ENCODE results near the gene LCAT. TPM values are rescaled to one million over a fixed set of nuclear protein-coding genes. Genes with fewer than 3 reads are reported as not detected.

LCAT gene
- total RNA-seq, 1 experiment from 2014 or later = 17.8 TPM

- Histone ChIP-seq H4K20me1 (ENCODE audit: control insufficient read depth, insufficient read depth, insufficient read length) (no peaks in the 10 kb centered on the region), H3K4me2 (ENCODE audit: insufficient read depth, insufficient read length, low read length) (no peak overlapping the region), H2AK5ac (ENCODE audit: insufficient read length, low read length) (no peak overlapping the region), H3K27ac (ENCODE audit: insufficient read length, low read depth, low read length) (no peak overlapping the region), H2BK20ac (ENCODE audit: low read depth, low read length, poor library complexity, severe bottlenecking) (no peak overlapping the region), H3K18ac (ENCODE audit: insufficient read length, low read depth, low read length) (no peak overlapping the region), H3K9ac (ENCODE audit: extremely low read depth, insufficient read length, low read length) (no peak overlapping the region), H4K5ac (ENCODE audit: insufficient read length, low read depth, low read length) (no peak overlapping the region), H2BK12ac (ENCODE audit: insufficient read length, low read depth, low read length) (no peak overlapping the region), H2AFZ (ENCODE audit: low read length) (no peak overlapping the region), H3K79me1 (ENCODE audit: insufficient read depth, low read depth, low read length, poor library complexity, severe bottlenecking) (no peaks in the 10 kb centered on the region), H4K8ac (replicated peaks; ENCODE audit: insufficient read length, low read depth, low read length) (no peak overlapping the region), H2BK120ac (ENCODE audit: low read depth, low read length, poor library complexity, severe bottlenecking) (no peak overlapping the region), H2BK15ac (ENCODE audit: low read depth, low read length) (no peak overlapping the region), H3K23me2 (ENCODE audit: insufficient read length, low read depth, low read length, poor library complexity, severe bottlenecking) (no peaks in the 10 kb centered on the region), H3K56ac (ENCODE audit: insufficient read length, low read depth, low read length) (no peak overlapping the region), H3K79me2 (ENCODE audit: insufficient read depth, low read length) (no peaks in the 10 kb centered on the region), H4K91ac (ENCODE audit: insufficient read length, low read depth, low read length) (no peak overlapping the region), H3K27me3 (ENCODE audit: insufficient read depth, low read length) (no peaks in the 10 kb centered on the region), H3K4ac (ENCODE audit: low read depth, low read length) (no peak overlapping the region), H2BK5ac (ENCODE audit: insufficient read length, low read length) (no peak overlapping the region), H3K9me3 (ENCODE audit: control insufficient read depth, low read depth, low read length) (no peaks in the 10 kb centered on the region), H3T11ph (ENCODE audit: low read length) (no peak overlapping the region), H3K4me1 (ENCODE audit: insufficient read depth, low read length) (peaks cover 5% of the 10 kb centered on the region; the same call in 1 of the 2 replicates), H3K14ac (ENCODE audit: insufficient read depth, low read length) (no peak overlapping the region), H3K23ac (ENCODE audit: insufficient read length, low read depth, low read length) (no peak overlapping the region)
- H3K9me3 Mint-ChIP-seq = no peaks in the 10 kb centered on the region
- H3K36me3 Mint-ChIP-seq (ENCODE audit: insufficient read depth in 1 of 3, low read depth in 3 of 3) = peaks cover 8 to 36% (median 19%) of the 10 kb centered on the region in 3 experiments; a peak in 6 of 7 replicates
- H3K27ac Mint-ChIP-seq = no peak overlapping the region
- no peaks in the 10 kb centered on the region; the same call in 1 of the 2 replicates for H3K27me3 Mint-ChIP-seq (ENCODE audit: low read depth)
- no peak overlapping the region; a peak in 1 of 5 replicates for H3K4me3 Mint-ChIP-seq
- peaks cover 7 to 10% of the 10 kb centered on the region in 2 experiments for H3K4me1 Mint-ChIP-seq
- DNase-seq = no peak
- no CpG with 5 or more reads among the region's 2 CpGs for WGBS (ENCODE audit: extremely low coverage, insufficient read length, low lambda C conversion rate)
- no peak for TF ChIP-seq CTCF (conservative IDR thresholded peaks at IDR 0.05)
Measured at GRCh38 chr16:67910158-67910557, 33.8 kb downstream of the LCAT start.

Measured in H9 (cell line).